DMS153 treated with DMSO at 0.1 percent for 48 hours (cell line): ENCODE measurements around the gene CPOX.

Experiments
- DNase-seq: peaks from one replicate; lab custom pipeline; 2025; ENCODE audit not compliant: unreplicated experiment; lab: John Stamatoyannopoulos, UW

The CPOX gene

GRCh38 chr3:98541695-98542094, 51.7 kb downstream of the CPOX start:
- no peak for DNase-seq

- DNase-seq: no peak
These were observed 53.1 kb downstream of the CPOX start for GRCh38 chr3:98540346-98540745.

DNA sequence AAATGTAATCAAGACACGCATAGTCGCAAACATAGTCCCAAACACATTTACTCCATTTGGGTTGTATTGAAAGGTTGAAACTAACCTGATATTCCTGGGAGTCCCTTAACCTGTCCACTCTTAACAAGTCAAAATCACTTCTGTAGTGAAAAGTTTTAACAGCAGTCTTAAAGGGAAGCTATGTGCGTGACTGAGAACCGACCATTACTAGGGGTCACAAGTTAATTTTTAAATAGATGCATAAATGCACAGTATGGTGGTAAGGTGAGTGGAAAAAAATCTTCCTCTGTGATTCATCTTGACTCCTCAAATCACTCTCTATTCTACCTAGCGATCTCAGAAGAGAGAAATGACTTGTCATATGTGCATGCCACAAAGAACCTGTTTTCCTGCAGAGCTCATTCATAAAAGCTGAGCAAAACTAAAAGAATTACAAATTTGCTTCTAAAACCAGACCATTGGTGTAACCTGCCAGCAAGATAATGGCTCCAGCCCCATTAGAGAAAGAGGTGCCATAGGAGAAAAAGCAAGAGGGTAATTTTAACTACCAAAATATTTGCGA, 56.9 kb downstream of the CPOX start:
- DNase-seq: no peak

DNA sequence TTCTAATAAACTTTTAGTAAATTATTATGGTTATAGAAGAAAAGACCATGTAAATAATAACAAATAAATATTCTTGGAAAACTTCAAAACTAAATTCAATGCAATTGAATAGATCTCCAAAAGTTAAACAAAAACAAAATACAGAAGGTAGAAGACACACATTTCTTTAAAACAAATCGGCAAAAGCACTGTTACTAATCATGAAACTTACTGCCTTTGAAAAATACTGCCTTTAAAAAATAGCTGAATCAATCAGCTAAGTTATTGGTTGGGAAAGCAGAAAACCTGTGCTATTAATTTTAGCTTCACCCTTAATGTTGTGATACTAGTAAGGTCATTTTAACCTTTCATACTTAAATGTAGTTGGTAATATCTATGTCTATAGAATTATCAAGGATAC, 58.7 kb downstream of the CPOX start:
- DNase-seq: no peak

DNA sequence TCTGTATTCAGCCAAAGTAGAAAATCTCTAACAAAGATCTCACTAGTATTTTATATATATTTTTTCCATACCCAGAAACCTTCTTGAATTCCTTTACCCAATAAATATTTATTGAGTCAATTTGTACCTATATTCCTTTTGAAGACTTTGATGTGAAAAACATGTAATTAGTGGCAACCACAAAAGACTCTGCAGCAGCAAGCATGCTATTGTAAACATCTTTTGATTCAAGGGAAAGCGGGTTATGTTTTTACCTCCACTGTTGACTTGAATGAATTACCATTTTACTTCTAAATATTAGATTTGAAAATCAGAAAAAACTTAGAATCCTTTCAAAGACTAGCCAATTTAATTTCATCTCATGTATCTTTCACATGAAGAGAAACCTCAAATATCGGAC, 59.2 kb downstream of the CPOX start:
- DNase-seq: no peak

- DNase-seq: no peak
These were observed 60.5 kb downstream of the CPOX start for GRCh38 chr3:98532709-98533571.

- DNase-seq: no peak
These were observed 61.2 kb downstream of the CPOX start for GRCh38 chr3:98532275-98532637.

- DNase-seq: no peak
These were observed 61.7 kb downstream of the CPOX start, which contains the start of gene GPR15 for GRCh38 chr3:98531622-98532274. Gene GPR15, plus strand, starts transcription at chr3:98531978. Its CDS starts 56 bp downstream, at chr3:98532034.

DNA sequence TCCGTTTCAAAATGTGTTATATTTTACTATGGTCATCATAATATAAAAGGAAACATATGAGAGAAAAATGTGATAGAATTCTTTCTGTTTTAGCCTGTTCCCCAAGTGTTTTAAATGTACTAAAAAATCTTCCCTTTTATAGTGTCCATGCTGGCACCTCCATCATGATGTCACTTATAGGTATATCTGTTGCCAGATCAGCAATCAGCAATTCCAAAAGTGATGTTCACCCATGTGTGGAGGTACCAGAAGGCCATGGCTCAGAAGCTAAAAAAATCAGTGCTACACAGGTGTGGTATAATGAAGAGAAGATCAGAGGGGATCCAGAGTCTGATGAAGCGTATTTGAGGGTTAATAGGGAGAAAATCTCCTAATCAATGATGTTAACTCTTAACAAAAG, 62.7 kb downstream of the CPOX start:
- DNase-seq: no peak

- no peak for DNase-seq
These were observed 63.5 kb downstream of the CPOX start for GRCh38 chr3:98529856-98530459.
